Heart left ventricle (tissue), 13 donors: ENCODE data around the gene MSL3B.

Experiments used
- POLR2A ChIP-seq, 2 donors: fragments of 450-650 bp; IDR thresholded peaks; one replicate each; pipeline ENCODE4 v1.6.1; 2017; ENCODE audit warnings: antibody characterized with exemption in 2 of 2, mild to moderate bottlenecking in 2 of 2, moderate library complexity in 2 of 2
- TF ChIP-seq, protein P1 (sequence below), 12 donors: fragments of 200-600 bp; sonication (generic) in 4 of 12; IDR thresholded peaks; one replicate each; pipeline versions ENCODE4 v1.5.0 to v1.8.0; 2018 to 2022; ENCODE audit warnings: antibody characterized with exemption in 12 of 12, mild to moderate bottlenecking in 5 of 12
- donor health status: ischemic (EF 13 %, LVEDD 7.1; RV severe dilation, severe dysfunction).
- donor health status: DM: no; HTN: yes; CAD: no.
- donor health status: DM: no; HTN: no; CAD: no.
- donor health status: ischemic (EF 25% LVEDD 6.9; RV normal size, moderate dysfunction).
- donor health status: ischemic (EF 25% LVEDD 5.7; RV mildly dilated, moderate dysfunction).
- donor health status: ischemic (EF 35%, LVEDD 5.7; RV mildly dilated, moderate dysfunction).
- donor health status: nonischemic (EF 11% LVEDD 7.7; RV severe dilation, severe dysfunction).
- donor health status: DM: yes; HTN: yes; CAD: no.
- donor health status: PGD.
- donor health status: ischemic (EF 29% LVEDD 5.4; RV normal size, mild dysfunction).
- donor health status: nonischemic (EF 23%, LVEDD 6.1; RV moderate dilation, normal function).

DNA sequence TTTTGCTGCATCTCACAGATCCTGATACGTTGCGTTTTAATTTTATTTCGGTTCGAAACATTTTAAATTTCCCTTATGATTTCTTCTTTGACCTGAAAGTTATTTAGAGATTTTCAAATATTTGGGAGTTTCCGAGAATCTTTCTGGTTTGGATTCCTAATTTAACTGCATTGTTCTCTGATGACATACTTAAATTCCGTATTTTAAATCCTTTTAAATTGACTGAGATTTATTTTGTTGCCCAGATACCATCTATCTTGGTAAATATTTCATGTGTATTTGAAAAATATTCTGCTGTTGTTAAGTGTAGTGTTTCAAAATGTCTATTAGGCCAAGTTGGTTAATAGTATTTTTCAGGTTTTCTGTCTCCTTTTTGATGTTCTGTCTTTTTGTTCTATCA lies 52.3 kb downstream of the MSL3B start:
- TF ChIP-seq, protein P1, sequence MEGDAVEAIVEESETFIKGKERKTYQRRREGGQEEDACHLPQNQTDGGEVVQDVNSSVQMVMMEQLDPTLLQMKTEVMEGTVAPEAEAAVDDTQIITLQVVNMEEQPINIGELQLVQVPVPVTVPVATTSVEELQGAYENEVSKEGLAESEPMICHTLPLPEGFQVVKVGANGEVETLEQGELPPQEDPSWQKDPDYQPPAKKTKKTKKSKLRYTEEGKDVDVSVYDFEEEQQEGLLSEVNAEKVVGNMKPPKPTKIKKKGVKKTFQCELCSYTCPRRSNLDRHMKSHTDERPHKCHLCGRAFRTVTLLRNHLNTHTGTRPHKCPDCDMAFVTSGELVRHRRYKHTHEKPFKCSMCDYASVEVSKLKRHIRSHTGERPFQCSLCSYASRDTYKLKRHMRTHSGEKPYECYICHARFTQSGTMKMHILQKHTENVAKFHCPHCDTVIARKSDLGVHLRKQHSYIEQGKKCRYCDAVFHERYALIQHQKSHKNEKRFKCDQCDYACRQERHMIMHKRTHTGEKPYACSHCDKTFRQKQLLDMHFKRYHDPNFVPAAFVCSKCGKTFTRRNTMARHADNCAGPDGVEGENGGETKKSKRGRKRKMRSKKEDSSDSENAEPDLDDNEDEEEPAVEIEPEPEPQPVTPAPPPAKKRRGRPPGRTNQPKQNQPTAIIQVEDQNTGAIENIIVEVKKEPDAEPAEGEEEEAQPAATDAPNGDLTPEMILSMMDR (IDR thresholded peaks at IDR 0.05): no peak
- no peak for TF ChIP-seq POLR2A (IDR thresholded peaks at IDR 0.05)
